Inflammatory macrophage treated with lipopolysaccharide for 1 hour (primary cell): ENCODE data around the gene GLTP.
"Not testable (repeated sequence)": the region's sequence is repeated elsewhere in the genome, so short reads cannot be mapped to it uniquely, and the experiment has no call there.

Experiments used
- DNase-seq, 2 donors: peaks; one replicate each; pipeline ENCODE4 v3.0.0-alpha.2; 2020 to 2022

Gene GLTP, protein sequence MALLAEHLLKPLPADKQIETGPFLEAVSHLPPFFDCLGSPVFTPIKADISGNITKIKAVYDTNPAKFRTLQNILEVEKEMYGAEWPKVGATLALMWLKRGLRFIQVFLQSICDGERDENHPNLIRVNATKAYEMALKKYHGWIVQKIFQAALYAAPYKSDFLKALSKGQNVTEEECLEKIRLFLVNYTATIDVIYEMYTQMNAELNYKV

DNA sequence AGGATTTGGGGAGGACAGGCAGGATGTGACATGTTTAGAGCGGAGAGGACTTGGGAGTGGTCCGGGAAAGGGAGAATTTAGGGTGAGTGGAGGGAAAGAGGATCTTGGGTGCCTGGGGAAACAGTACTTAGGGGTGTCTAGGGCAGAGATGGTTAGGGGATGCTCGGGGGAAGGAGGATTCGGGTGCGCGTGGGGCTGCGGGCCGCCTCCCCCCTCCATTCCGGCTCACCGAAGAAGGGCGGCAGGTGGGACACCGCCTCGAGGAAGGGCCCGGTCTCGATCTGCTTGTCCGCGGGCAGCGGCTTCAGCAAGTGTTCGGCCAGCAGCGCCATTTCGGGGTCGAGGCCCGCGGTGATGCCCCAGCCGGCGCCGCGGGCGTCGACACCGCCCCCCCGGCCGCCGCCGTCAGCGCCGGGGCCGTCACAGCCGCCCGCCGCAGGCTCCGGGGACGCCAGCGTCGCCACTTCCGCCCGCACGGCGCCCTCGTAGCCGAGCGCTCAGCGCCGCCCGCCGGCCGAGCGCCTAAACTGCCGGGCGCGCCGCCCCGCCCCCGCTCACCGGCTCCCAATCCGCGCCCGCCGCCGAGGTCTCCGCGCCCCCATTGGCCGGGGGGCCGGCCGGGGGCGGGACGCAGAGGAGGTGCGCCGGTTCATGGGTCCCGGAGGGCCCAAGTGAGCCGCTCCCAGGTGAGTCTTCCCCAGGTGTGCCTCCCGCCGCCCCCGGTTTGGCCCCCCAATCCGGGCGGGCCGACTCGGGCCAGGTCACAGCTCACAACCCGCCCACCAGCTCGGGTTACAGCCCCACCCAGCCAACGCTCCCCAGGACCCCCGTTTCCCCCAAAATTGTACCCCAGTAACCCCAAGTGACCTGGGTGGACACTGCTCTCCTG, at the start of gene GLTP:
Gene GLTP (minus strand): TSS at position 499 of the 889 bp plus-strand sequence. CDS start 167 bp downstream, at position 332.
- peak; percentile 83 to 93 for DNase-seq

DNA sequence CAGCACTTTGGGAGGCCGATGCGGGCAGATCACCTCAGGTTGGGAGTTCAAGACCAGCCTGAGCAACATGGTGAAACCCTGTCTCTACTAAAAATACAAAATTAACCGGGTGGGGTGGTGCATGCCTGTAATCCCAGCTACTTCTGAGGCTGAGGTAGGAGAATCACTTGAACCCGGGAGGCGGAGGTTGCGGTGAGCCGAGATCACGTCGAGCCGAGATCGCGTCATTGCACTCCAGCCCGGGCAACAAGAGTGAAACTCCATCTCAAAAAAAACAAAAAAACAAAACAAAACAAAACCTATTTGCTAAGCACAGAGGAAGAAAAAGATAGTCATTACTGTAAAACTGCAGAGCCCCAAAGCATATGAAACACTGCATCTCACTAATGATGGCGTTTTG, 49.0 kb upstream of the GLTP start:
- not testable (repeated sequence) for DNase-seq

DNA sequence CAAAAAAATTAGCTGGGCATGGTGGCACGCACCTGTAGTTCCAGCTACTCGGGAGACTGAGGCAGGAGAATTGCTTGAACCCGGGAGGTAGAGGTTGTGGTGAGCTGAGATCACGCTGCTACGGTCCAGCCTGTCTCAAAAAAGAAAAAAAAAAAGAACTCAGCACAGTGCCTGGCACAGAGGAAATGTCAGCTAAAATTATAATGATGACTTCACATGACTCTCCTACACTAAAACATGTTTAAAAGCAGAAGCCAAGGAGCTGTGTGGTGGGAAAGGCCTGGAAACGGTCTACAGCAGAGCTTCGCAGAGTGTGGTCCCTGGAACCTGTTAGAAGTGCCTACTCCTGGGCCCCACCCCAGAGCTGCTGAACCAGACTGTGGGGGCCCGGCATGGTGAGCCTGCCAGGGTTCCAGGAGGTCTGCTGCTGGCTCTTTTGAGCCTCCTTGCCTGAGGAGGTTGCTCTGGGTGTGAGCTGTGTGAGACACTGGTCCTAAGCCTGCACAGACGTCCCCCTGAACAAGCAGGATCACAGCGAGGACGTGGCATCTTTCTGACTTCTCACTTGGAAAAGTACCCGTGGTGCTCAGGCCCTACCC, 47.8 kb upstream of the GLTP start:
- DNase-seq: no peak

DNA sequence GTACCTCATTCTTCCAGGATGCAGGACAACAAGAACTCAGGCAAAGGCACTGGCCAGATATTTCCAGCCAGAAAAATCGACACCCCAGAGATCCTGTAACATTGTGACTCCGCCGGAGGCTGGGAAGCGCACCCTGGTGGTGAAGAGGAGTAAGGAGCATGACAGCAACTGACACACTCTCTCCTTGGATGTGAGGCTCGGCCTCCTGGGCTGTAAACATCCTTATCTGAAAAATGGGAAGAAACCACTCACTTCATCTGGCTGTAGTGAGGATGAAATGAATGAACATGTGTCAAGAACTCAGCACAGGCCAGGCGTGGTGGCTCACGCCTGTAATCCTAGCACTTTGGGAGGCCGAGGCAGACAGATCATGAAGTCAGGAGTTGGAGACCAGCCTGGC, 47.3 kb upstream of the GLTP start:
- peak; percentile 6 to 44 for DNase-seq

DNA sequence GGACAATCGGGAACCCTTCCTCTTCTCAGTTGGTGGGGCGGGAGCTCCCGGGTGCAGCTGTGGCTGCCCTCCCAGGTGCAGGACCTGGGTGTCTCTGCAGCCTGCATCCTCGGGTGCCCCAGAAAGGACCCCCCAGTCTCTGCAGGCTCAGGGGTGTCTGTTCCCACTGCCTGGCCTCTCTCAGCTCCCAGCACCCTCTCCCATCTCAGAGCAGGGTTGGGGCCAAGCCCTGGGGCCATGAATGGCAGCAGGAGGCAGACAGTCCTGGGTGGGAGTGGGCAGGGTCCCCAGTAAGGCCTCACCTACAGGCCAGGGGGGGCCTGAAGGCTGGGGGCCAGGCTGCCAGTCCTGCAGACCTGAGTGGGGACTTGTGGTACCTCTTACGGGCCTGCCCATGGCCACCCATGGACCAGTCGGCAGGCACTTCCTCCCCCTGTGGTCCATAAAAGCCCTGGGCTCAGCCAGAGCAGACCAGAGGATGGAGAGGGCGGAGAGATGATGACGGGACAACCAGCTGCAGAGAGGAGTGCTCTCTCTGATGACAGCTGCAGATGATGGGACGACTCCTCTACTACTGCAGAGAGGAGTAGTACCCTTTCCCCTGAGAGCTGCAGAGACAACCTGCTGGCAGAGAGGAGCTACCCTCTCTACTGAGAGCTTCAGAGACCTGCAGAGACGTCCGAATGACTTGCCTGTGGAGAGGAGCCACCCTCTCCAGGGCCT, 46.3 kb upstream of the GLTP start:
- DNase-seq: no peak

DNA sequence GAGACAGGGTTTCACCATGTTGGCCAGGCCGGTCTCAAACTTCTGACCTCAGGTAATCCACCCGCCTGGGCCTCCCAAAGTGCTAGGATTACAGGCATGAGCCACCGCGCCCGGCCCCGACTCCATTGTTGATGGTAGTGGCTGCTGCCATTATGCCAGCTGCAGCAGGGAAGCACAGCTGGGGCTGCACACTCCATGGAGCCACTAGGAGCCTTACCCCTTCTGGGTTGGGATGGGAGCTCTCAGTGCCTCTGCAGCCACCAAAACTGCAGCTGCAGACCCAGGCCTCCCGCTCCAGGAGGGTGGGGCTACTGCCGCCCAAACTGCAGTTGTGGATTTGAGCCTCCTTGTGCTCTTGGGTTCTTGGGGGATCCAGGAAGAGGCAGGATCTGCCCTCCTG, 45.7 kb upstream of the GLTP start:
- DNase-seq: no peak

DNA sequence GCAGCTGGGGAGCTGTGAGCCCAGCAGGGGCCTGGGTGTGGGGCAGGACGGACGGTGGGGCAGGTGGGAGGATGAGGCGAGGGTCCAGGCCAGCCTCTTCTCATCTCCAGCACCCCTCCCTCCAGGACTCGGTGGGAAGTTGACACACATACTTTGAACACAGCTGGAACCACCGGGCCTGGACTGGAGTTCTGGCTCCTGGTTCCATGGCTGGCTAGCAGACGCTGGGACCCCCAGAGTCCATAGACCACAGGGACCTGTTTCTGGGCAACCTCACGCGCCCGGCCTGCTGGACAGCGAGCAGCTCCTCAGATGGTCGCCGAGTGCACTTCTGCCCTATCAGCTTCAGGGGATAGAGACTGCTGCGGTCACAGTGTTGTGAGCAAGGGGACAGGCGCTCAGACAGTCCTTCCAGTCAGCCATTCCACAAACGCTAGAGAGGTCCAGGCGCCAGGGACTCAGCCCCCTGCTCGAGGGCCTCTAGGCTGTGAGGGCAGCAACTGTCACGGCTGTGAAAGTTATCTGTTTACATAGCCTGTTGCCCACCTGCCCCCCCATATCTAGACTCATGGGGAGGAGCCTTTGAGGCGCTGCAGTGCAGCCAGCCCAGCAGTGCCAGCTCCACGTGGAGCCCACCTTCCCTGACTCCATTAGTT, 45.0 kb upstream of the GLTP start:
- no peak for DNase-seq

DNA sequence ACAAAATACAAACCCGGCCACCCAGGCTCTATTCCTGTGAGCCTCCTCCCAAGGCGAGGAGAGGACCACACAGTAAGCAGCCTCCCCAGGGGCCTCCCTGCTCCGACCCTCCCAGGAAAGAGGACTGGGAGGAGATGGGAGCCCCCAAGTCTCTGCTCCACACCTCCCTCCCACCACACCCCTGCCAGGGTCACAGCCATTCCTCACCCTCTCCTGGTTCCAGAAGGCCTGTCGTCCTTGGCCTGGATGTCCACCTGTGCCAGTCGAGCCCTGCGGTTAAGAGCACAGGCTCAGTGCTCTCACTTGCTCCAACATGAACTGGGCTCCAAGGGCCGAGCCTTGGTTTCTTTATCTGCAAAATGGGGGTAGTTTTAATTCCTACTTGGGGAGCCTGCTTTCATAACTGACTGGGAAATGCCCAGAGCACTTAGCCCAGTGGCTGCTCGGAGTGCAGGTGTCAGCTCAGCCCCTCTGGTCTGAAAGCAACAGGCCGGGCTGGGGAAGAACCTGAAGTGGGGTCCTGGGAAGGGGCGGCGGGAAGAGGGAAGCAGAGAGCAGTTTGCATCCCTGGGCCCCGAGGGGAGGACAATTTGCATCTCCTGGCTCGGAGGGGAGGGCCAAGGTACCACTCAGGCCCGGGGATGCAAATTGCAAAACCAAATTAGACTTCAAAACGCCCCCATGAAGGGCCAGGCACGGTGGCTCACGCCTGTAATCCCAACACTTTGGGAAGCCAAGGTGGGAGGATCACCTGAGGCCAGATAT, 43.3 kb upstream of the GLTP start:
- DNase-seq: no peak

DNA sequence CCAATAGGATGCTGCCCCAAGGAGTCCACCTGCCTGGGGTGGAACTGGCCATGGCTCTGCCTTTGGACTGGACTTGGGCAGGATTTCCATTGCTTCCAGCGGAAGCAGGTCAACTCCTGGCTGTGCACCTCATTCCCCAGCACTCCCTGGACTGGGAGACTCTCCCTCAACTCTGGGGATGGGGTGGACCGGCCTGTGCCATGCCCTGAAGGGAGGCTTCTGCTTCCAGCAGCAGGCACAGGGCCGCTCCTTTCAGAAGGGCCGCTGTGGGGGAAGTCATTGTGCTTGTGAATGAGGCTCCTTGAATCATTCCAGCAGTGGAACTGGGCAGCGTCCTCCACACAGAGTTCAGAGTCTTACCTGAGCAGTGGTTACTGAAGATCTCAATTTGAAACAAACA, 42.7 kb upstream of the GLTP start:
- DNase-seq: no peak

DNA sequence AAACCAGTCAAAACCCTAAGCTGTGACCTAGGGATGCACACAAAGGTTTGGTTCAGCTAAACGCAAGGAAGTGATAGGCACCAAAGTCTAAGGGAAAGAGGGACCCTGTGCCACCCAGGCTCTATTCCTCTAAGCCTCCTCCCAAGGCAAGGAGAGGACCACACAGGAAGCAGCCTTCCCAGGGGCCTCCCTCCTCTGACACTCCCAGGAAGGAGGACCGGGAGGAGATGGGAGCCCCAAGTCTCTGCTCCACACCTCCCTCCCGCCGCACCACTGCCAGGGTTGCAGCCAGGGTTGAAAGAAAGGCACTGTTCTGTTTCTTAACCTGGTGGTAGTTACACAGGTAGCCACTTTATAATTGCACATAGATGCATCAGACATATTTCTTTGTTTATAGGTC, 41.6 kb upstream of the GLTP start:
- no peak for DNase-seq

DNA sequence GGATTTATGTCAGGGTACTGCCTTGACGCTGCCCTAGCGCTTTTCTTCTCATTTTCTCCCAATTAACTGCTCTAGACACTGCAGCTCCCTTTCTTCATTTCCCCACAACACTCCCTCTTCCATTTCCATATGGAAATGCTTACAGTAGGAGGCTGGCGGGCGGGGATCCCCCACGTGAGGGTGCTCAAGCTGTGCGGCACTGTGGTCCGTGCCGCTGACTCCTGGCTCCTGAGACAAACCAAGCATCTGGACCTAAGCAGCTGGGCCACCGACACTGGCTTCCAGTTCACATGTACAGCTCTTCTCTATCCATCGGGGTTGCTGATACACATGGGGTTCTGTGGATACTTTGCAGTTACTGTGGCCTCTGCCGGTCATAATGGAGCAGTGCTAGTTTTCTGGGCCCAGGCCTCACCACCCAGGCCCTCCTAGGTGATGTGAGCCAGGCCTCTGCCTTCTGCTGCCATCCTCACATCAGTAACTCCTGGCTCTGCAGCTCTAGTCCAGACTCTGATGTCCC, 40.0 kb upstream of the GLTP start:
- no peak for DNase-seq

DNA sequence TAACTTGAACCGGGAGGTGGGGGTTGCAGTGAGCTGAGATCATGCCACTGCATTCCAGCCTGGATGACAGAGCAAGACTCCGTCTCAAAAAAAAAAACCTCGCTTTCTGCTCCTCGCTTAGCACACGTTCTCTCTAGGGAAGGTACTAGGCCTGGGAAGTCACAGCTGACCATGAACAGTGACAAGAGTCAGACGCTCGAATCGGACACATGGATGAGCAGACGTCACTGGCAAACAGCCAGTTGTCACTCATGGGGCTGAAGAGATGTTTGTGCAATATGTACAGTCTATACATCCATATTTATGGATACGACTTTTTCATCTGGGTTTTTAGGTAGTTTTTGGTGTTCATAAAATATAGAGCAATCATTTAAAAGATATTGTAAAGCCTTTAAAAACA, 39.1 kb upstream of the GLTP start:
- DNase-seq: no peak

DNA sequence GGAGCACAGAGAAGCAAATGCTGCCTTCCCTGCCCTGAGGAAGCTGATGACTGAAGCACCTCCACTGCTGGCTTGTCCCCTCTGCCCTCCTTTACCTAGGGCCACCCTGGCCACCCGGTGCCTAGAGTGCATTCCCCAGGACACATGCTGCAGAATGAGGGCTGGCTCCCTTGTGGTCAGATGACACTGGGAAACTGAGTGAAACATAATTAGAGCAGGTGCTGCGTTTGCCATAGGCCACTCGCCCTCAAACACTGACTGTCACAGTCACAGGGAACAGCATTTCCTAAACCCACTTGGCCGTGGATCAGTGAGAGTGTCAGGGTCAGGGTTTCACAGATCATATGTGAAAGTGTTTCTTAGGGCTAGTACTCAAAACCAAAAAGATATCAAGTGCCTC, 35.7 kb upstream of the GLTP start:
- DNase-seq: no peak

DNA sequence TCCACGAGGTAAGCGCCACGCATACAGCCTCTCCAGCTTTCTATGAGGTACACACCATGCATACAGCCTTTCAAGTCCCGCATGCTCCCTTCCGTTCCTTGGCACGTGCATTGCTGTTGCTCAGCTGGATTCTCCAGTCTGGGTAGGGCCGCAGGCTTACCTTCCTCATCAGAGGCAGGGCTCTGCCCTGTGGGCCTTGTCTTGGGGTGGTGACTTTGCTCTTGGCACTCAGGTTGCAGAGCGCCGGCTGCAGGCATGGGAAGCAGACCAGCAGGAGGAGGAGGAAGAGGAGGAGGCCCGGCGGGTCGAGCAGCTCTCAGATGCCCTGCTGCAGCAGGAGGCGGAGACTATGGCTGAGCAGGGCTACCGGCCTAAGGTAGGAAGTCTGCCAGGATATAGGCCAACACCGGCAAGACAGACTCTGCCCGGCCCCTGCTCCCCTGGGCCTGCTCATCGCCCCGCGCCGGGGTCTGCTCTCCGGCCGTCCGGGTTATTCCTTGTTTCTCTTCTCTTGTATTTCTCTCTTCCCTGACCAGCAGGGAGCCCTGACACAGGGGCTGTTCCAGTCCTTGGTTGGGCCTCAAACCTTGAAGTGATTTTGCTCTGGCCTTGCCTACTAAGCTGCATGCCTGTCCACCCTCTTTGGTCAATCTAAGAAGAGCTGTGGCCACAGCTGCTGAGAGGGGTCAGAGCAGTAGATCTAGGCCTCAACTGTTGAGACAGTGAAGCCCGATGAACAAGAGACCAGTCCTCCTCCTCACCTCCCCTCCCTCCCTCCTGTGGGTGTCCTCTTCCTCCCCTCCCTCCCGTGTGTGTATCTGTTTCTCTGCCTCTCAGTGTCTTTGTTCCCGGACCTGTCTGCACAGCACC, 35.1 kb upstream of the GLTP start:
- no peak for DNase-seq

DNA sequence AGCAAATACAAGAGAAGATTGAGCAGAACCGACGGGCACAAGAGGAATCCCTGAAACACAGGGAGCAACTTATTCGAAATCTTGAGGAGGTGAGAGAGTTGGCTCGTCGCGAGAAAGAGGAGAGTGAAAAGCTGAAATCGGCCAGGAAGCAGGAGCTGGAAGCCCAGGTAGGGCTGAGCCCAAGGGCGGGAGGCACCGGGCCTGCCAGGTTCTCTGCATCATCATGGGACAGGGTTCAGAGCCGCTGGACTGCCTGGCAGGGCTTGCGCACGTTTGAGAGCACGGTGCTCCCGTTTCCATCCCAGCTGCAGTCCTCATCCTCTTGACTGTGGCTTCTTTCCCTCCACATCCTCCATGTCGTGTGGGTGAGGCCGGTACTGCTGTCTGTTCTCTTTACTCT, 34.1 kb upstream of the GLTP start:
- no peak for DNase-seq

DNA sequence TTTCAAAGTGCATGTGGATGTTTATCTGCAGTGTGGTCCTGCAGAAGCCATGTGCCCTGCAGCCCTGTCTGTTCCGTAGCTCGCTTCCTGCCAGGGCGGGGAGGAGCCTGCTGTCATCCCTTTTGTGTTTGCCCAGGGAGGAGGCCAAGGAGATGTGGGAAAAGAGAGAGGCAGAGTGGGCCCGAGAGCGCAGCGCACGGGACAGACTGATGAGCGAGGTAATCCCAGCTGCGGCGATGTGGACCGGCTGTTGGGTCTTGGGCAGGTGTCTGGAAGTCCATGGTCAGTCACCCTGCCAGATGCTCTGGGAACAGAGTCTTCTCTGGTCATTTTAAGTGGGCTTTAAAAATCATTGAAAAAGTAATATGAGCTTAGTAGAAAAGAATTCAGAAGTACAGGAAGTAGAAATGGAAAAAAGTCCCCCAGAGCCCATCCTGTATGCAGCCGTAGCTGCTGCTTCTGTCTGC, 32.5 kb upstream of the GLTP start:
- DNase-seq: no peak

DNA sequence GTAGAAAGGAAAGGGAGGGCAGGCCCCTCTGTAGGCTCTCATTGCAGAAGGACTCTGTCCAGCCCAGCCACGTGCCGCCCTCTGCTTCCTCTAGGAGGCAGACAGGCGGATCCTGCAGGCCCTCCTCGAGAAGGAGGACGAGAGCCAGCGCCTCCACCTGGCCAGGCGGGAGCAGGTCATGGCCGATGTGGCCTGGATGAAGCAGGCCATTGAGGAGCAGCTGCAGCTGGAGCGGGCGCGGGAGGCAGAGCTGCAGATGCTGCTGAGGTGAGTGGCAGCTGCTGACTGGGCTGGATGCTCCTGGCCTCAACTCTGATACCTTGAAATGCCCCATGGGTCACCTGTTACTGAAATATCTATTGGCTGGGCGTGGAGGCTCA, 30.6 kb upstream of the GLTP start:
- no peak for DNase-seq

DNA sequence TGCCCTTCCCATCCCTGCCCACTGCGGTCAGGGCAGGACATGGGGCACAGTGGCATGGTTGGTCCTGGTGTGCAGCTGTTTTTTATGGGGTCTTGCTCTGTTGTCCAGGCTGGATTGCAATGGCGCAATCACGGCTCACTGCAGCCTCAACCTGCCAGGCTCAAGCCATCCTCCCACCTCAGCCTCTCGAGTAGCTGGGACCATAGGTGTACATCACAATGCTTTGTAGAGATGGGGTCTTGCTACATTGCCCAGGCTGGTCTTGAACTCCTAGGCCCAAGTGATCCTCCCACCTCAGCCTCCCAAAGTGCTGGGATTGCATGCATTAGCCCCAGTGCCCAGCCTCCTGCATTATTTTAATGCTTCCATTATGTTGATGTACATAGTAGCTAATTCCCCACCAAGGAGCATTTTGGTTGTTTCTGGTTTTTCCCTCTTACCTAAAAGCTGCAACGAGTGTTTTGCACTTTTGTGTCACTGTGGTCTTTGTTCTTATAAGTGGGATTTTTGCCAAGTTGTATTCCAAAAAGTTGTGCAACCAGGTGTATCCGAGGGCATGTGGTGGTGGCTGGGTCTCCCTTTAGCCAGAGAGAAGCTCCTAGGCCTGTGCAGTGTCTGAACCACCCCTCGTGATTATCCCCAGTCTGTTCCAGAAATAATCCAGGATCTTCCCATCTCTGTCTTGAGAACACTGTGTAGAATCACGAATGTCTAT, 30.1 kb upstream of the GLTP start:
- DNase-seq: no peak

DNA sequence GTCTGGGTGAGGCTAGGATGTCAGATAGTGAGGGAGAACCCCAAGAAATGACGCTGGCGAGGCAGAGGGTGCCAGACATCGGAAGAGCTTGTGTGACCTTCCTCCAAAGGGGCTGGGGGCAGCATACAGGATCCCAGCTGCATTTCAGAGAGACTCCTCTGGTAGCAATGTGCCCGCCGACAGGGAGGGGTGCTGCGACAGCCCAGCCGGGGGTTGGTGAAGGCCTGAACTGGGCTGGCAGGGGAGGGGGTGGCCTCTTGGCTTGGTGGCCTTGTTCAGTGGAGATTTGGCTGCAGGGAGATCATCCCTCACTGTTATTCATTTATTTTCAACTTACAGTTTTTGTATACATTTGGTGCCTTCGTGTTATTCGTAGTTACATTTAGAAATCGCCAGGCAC, 25.0 kb upstream of the GLTP start:
- no peak for DNase-seq

DNA sequence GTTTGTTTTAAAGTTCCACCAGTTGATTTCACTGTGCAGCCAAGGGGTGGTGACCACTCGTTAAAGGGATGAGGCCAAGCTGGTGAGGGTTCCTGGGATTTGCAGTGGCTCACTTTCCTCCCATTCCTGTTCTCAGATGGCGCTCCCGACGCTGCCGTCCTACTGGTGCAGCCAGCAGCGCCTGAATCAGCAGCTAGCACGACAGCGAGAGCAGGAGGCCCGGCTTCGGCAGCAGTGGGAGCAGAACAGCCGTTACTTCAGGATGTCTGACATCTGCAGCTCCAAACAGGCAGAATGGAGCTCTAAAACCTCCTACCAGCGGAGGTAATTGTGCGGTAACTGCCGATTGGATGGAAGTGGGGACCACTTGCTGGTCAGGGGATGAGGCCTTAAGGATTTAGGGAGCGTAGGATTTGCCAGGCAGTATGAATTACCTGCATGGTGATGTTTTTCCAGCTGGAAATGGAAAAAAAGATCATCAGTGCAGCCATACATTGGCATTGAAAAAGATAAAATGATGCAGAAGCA, 22.6 kb upstream of the GLTP start:
- DNase-seq: no peak
